CD4-positive, alpha-beta T cell treated with Interleukin-15 for 1 hour (primary cell): Measurements from ENCODE around the gene SORCS2.

Experiments
- DNase-seq: peaks from one replicate; pipeline ENCODE4 v3.0.0-alpha.2; 2020

SORCS2 gene

DNA sequence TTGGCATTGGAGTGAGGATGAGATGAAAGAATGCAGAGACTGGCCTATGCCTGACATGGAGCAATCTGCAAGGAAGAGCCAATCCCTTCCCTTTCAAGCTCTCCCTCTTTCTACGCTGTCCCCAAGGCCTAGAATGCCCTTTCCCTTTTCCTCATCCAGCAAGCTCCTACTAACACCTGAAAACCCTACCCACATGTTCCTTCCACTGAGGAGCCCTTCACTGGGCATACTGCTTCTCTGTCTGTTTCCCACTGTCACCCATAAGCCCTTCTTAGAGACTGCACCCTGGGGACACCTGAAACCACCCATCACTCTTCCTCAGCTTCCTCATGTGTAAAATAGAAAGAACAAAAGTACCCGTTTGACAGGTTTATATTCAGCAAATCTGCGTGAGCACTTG is 492.0 kb downstream of the SORCS2 start:
- no peak for DNase-seq

DNA sequence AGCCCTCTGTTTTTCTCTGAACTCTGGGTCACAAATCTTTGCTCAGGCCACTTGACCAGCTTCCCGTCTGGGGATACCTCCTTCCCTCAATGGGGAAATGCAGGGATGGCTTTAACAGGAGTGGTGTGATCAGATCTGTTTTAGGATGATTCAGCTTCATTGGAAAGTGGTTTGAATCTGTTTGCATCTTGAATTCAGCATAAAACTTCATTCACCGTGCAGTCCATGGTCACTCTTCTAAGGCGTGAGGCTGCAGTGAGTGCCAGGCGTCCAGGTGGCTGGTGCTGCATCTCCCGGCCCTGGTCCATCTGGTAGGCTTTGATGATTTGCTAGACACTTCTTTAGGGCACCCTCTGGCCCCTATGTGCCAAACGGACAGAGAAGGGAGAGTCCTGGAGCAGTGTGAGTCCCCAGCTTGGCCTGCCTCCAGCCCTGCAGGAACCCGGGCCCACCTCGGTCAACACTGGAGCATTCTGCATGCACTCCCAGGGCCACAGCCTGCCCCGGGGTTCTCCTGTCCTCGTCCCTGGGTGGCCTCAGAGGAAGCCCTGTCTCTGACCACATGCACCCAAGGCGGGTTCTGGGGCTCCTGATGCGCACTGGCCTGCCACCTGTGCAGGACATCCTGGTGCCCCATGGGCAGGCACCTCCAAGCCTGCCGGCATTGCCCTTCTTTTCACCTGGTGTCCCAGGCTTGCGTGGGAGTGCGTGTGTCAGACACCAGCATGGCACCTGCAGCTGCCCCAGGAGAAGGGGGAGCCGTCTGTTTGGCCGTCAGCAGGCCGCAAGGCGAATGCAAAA is 493.9 kb downstream of the SORCS2 start:
- DNase-seq = no peak

DNA sequence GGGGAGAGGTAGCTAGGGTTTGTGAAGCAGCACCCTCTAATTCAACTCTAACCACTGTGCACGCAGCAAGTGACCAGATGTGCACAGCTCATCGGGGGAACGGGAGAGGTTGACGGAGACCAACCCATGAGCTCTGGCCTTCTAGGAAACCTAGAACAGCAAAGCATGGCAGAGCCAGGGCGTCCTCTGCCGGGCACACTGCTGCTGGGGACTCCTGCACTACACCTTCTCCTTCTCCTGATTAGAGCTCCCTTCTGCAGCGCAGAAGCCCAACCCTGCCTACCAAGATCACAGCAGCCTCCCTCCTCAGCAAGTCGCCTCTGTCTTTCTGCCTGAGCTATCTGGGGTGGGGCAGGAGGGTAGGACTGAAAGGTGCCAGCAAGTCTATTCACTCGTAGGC is 494.7 kb downstream of the SORCS2 start:
- no peak for DNase-seq

GRCh38 chr4:7687796-7688195 is 495.5 kb downstream of the SORCS2 start:
- DNase-seq = no peak

GRCh38 chr4:7689773-7690693 is 497.7 kb downstream of the SORCS2 start:
- no peak for DNase-seq

DNA sequence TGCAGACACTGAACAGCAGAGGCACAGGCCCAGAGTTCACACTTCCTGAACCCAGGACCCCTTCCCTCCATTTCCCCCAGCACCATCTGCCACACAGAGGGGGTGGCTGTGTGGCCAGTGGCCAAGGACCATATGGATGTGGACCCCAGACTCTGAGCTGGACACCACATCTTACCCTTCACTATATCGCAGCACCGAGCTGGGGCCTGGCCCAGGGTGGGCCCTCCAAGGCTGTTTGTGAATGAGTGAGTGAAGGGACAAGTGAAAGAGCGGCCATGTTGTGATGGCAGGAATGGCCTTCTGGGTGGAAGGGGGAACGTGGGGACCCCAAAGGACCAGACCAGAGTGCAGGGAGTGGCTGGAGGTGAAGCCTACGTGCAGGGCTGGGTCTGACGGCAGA is 498.7 kb downstream of the SORCS2 start:
- DNase-seq = no peak

DNA sequence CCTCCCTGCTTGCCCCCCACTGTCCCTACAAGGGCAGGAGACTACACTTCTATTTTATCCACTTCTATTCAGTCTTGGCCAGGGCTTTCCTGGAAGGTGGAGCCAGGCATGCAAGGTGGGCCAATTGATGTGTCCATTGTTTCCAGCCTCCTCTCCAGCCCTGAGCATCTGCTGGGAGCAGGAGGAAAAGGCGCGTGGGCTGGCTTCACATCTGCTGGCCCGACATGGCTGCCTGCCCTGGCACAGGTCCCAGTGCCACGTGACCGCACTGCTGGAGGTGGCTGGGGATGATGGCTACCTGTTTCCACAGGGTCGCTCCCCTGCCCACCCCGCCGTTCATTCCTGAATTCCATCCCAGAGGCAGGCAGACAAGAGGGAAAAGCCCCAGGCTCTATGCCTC is 499.6 kb downstream of the SORCS2 start:
- no peak for DNase-seq

GRCh38 chr4:7692451-7693236 is 500.3 kb downstream of the SORCS2 start:
- no peak for DNase-seq

- DNase-seq = no peak
Observed at GRCh38 chr4:7693237-7693608, 500.9 kb downstream of the SORCS2 start.

DNA sequence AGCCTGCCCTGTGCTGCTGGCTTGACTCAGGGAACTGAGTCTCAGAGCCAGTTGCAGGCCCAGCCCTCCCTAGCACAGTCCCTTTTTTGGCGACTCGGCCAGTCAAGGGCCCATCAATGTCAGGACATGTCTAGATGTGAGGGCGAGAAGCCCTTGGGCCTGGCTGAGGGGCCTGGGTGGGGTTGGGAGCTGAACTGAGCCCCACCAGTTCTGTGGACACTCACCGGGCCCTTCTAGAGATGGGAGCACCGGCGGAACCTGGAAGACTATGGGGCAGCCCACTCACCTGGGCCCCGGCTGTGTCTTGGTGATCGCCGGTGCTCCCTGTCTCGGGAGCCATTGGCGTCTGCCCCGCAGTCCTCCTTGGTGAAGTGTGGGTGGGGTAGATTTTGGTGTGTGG is 501.4 kb downstream of the SORCS2 start:
- no peak for DNase-seq

DNA sequence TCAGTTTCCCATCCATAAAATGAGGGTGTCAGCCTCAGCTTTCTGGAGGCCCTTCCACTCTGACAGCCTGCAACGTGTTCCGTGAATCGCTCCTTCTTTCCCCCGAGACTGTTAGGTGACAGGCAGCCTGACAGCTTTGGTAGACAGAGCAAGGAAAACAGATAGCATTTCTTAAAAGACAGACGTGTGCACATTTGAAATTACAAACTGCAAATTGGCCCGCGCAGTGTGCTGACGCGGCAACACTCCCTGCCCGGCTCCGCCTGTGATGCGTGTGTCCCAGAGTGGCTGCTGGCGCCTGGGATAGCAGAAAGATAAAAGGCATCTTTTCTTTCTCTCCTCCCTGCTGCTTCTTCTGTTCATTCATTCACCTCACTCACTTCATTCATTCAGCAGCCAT is 502.0 kb downstream of the SORCS2 start:
- DNase-seq = no peak

- DNase-seq = no peak
Observed at GRCh38 chr4:7697343-7697742, 505.0 kb downstream of the SORCS2 start.

DNA sequence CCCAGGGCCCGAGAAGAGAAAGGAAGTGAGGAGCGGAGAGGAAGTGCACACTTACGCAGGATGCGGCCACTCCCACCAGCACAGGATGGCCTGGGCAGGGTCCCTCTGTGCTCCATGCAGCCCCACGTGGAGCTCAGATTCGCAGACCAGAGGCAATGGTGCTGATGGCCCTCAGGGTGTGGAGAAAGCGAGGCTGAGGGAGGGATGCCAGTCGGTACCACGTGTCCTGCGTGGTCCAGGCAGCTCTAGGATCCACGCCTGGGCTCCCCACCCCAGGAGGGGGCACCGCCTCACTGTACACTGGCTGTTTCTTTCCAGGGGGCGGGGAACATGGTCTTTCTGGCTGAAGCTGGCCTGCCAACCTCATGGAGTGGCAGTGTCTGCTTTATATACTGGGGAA is 505.5 kb downstream of the SORCS2 start:
- no peak for DNase-seq

DNA sequence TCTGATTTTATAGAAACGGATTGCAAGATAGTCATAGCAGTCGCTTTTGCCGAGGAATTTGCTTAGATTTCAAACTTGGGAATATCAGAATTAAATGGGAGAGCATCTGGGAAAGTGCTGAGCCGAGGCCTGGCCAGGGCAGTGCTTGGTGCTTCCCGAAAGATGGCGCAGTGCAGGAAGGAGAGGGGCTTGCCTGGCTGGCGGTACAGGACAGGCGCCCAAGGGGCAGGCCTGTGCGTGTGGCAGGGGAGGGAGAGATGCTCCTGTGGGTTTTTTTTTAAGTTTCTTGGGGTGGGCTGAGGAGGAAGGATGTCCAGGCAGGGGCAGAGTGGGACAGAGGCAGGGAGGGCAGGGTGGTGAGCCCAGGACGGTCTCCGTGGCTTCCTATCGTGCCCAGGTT is 506.2 kb downstream of the SORCS2 start:
- no peak for DNase-seq

DNA sequence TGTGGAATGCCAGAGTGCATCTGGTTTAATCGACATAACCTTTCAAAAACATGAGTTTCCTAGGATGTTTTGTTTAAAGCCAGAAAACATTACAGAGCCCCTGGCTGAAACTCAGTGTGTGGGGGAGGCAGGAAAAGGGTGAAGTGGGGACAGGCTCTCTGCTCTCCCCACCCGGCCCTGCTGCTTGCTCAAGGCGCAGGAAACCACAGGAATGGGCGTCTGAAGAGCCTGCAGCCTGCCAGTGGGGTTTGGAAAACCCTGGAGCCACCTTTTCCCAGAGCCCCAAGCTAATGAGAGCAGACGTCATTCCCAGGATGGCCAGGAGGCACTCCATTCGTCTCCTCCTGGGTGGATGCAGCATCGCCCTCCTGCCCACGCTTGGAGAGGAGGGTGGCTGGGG is 506.7 kb downstream of the SORCS2 start:
- DNase-seq = no peak

- DNase-seq = no peak
Observed at GRCh38 chr4:7699825-7700224, 507.5 kb downstream of the SORCS2 start.

GRCh38 chr4:7700665-7701064 is 508.3 kb downstream of the SORCS2 start:
- DNase-seq = no peak

GRCh38 chr4:7701866-7702649 is 509.7 kb downstream of the SORCS2 start:
- no peak for DNase-seq

DNA sequence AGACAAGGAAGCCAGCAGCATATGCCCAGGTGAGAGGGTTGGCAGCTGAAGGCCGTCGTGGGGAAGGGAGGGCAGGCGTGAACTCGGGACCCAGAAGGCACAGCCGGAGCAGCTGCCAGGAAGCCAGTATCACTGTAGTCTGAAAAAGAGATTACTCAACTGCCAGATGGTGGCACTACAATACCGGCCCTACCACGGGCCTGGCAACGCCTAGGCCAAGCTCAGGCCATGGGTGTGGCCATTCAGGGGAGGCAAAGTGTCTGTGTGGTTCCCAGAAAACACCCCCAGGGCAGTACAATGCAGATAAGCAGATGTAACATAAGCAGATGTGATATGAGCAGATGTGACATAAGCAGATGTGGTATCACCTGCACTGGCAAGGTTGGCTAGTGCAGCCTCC is 511.4 kb downstream of the SORCS2 start:
- no peak for DNase-seq

- no peak for DNase-seq
Observed at GRCh38 chr4:7704091-7704490, 511.8 kb downstream of the SORCS2 start.

DNA sequence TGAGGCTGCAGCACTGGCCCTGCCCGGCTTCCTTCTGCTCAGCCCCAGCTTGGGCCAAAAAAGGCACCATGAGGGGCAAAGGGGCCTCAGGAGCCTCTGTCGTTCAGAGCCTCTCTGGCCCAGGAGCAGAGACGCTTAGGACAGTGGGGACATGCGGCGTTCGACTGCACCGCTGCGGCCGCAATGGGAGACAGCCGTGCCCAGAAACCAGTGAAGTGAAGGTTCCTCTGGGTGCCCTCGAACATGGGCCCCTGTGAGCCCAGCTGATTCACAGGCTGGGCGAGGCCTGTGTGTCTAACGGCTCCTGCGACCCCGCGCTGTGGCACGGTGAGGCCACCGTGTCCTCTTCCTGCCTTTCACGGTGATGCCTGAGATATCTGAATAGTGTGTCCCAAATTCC is 512.3 kb downstream of the SORCS2 start:
- no peak for DNase-seq

GRCh38 chr4:7705062-7705461 is 512.7 kb downstream of the SORCS2 start:
- no peak for DNase-seq

DNA sequence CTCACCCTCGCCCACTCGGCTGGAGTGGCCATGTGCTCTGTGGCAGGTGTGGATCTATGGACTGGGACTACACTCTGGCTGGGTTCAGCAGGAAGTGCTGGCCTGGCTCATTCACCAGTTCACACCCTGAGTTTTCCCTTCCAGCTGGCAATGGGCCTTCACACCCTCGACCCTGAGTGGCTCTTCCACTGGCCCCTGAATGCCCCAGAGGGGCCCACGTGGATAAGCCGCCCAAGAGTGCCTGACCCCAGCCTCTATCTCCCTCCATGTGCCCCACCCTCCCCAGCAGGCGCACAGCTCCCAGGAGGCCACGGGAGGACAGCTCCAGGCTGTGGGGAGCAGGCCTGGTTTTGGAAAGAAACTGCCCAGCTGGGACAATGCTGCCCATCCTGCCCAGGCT is 513.3 kb downstream of the SORCS2 start:
- DNase-seq = no peak
